ENCODE data around the gene CLCNKB.

The CLCNKB gene

DNA sequence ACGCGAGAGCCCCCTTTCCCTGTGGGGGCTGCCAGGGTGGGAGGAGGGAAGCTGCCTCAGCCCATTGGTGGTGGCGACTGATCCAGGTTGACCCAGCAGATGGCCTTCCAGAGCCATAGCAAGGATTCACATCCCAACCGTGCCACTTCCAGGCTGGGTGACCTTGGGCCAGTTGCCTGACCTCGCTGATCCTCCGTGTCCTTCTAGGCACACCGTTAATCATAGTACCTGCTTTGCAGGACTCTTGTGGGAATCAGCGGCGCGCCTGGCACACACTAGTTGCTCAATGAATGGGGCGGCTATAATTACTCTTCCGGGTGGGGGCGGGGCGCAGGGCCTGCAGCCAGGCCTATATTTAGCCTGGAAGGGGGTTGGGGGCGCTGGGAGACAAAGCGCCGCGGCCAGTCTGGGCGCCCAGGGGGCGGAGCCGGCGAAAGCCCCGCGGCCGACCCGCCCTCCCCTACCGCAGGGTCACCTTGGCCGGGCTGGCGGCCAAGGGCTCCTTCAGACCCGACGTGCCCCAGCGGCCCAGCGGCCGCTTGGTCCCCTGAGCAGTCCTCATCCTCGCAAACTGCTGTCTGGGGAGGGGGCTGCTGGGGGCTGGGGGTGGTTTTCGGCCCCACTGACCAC lies 30.9 kb upstream of the CLCNKB start:
- Histone ChIP-seq H3K4me3 (no peak overlapping the region), H3K9ac (ENCODE audit: insufficient read length) (no peak overlapping the region), H3K9me3 (ENCODE audit: low read depth, low read length) (no peaks in the 10 kb centered on the region), H3K27ac (no peak overlapping the region), H3K36me3 (ENCODE audit: insufficient read depth, low read length) (no peaks in the 10 kb centered on the region)
- TF ChIP-seq EZH2 (IDR thresholded peaks at IDR 0.05) (no peak), FOXP2 (optimal IDR thresholded peaks at IDR 0.05; ENCODE audit: control extremely low read depth, extremely low read length, insufficient read depth) (no peak), POLR2AphosphoS5 (IDR thresholded peaks at IDR 0.05; ENCODE audit: borderline replicate concordance, low read depth, low read length) (no peak)
- no peak for DNase-seq (ENCODE audit: low read depth, low spot score)

DNA sequence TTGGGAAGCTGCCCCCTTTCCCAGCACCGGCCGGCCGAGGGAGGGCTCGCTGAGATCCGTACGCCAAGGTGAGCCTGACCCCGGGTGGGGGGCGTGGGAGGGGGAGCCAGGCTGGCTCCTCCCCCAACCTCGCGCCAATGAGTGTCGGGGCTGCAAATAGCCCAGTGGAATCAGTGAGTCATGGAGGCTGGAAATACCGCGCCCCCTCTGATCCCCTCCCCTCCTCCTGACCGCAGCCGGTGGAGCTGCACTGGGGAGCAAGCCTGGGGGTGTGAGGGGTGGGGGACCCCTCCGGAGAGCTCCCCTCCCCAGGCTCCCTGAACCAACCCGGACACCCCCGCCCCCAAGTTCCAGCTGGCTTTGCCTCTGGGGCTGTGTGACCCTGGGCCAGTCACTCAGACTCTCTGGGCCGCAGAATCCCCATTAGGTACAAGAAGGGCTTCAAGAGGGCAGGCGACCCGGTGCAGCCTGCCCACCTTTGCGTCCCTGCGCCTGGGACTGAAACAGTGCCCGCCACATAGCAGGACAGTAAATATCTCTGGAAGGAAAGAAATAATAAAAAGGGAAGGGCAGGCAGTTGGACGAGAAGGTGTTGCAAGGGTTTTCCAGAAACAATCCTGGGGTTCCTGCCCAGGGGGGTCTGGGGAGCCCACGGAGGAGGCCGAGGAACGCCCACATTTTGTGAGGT lies 30.2 kb upstream of the CLCNKB start:
- DNase-seq (ENCODE audit: low read depth, low spot score), result no peak
- Histone ChIP-seq H3K9ac (ENCODE audit: insufficient read length) (no peak overlapping the region), H3K36me3 (ENCODE audit: insufficient read depth, low read length) (no peaks in the 10 kb centered on the region), H3K4me3 (no peak overlapping the region), H3K27ac (no peak overlapping the region), H3K9me3 (ENCODE audit: low read depth, low read length) (no peaks in the 10 kb centered on the region)
- TF ChIP-seq FOXP2 (optimal IDR thresholded peaks at IDR 0.05; ENCODE audit: control extremely low read depth, extremely low read length, insufficient read depth), result no peak
- TF ChIP-seq POLR2AphosphoS5 (IDR thresholded peaks at IDR 0.05; ENCODE audit: borderline replicate concordance, low read depth, low read length), result no peak
- no peak for TF ChIP-seq EZH2 (IDR thresholded peaks at IDR 0.05)

DNA sequence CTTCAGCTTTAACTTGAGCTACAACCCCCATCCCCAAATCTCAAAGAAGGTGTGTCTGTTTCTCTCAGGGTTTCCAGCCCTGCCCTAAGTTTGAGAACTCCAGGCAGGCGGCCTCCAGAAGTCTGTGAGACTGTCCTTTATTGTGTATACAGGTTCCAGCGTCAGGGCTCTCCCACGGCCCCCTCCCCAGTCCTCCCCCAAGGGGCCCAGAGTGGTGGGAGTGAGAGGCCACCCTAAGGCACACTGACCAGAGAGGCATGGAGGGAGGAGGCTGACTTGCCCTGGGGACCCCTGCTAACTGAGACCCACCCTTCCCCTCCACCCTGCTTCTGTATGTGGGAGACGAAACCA lies 29.7 kb upstream of the CLCNKB start:
- DNase-seq (ENCODE audit: low read depth, low spot score), result no peak
- H3K36me3 ChIP-seq (ENCODE audit: insufficient read depth, low read length), result no peaks in the 10 kb centered on the region
- no peaks in the 10 kb centered on the region for H3K9me3 ChIP-seq (ENCODE audit: low read depth, low read length)
- no peak overlapping the region for H3K4me3 ChIP-seq
- TF ChIP-seq FOXP2 (optimal IDR thresholded peaks at IDR 0.05; ENCODE audit: control extremely low read depth, extremely low read length, insufficient read depth) (no peak), EZH2 (IDR thresholded peaks at IDR 0.05) (no peak), POLR2AphosphoS5 (IDR thresholded peaks at IDR 0.05; ENCODE audit: borderline replicate concordance, low read depth, low read length) (no peak)
- no peak overlapping the region for H3K9ac ChIP-seq (ENCODE audit: insufficient read length)
- H3K27ac ChIP-seq, result no peak overlapping the region

DNA sequence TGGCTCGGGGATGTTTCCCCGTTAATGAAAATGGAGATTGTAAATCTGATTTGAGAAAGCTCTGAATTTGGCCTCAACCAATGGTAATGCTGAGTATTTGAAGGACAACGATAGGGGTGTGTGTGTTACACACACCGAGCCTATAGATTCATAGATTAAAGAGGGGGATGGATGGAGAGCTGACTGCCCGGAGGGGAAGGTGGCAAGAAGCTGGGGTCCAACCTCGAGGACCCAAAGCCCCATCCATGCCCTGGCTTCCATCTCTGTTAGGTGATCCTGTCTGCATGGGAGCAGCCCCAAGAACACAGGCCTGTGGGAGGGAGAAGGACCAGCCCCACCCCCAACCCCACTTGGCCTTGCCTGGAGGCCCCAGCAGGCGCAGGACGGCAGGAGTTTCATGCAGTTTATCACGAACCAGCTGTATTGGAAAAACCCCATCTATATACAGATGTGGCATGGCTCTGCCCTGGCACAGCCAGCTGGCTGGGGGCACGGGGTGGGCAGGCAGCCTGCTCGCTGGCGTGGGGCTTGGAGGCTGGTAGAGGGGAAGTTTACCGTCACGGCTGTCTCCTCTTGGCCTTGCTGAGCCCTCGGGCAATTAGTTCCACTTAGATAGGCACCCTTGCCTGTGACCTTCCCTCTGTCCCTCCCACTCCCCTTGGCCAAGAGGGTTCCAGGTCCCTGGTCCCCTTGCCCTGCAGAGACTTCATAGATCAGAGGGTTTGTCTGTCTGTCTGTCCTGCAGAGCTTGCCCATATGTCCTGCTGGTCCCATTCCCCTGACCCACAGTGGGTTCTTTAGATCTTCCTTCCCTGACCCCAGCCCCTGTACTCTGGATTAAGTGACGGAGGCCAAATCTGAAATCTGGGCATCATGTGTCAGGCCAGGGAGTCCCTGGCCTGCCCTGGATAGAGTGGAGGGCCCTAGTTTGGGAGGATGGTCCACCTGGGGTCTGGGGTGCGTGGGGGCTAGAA lies 28.8 kb upstream of the CLCNKB start:
- Histone ChIP-seq H3K9me3 (ENCODE audit: low read depth, low read length) (no peaks in the 10 kb centered on the region), H3K9ac (ENCODE audit: insufficient read length) (no peak overlapping the region), H3K4me3 (no peak overlapping the region), H3K27ac (no peak overlapping the region), H3K36me3 (ENCODE audit: insufficient read depth, low read length) (no peaks in the 10 kb centered on the region)
- TF ChIP-seq FOXP2 (optimal IDR thresholded peaks at IDR 0.05; ENCODE audit: control extremely low read depth, extremely low read length, insufficient read depth) (no peak), POLR2AphosphoS5 (IDR thresholded peaks at IDR 0.05; ENCODE audit: borderline replicate concordance, low read depth, low read length) (no peak), EZH2 (IDR thresholded peaks at IDR 0.05) (no peak)
- DNase-seq (ENCODE audit: low read depth, low spot score), result no peak

DNA sequence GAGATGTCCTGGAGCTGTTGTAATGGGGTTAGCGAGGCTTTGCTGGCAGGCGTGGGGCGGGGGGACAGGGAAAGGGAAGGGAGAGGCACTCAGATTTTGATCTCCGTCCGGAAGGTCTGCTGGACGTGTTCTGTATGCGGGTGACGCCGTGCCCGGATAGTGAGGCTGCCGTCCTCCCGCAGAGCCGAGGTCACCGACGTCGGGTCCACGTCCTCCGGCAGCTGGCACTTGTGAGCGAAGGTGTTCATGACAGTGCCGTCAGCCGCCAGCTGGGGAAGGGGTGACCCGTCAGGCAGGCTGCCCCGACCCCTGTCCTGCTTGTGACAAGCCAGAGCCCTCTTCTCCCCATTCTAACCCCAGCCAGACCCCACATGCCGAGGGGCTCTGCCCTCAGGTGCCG lies 28.1 kb upstream of the CLCNKB start:
- Histone ChIP-seq H3K4me3 (no peak overlapping the region), H3K9ac (ENCODE audit: insufficient read length) (no peak overlapping the region), H3K27ac (no peak overlapping the region), H3K36me3 (ENCODE audit: insufficient read depth, low read length) (no peaks in the 10 kb centered on the region), H3K9me3 (ENCODE audit: low read depth, low read length) (no peaks in the 10 kb centered on the region)
- TF ChIP-seq FOXP2 (optimal IDR thresholded peaks at IDR 0.05; ENCODE audit: control extremely low read depth, extremely low read length, insufficient read depth), result no peak
- TF ChIP-seq POLR2AphosphoS5 (IDR thresholded peaks at IDR 0.05; ENCODE audit: borderline replicate concordance, low read depth, low read length), result no peak
- TF ChIP-seq EZH2 (IDR thresholded peaks at IDR 0.05), result no peak
- DNase-seq (ENCODE audit: low read depth, low spot score), result no peak

DNA sequence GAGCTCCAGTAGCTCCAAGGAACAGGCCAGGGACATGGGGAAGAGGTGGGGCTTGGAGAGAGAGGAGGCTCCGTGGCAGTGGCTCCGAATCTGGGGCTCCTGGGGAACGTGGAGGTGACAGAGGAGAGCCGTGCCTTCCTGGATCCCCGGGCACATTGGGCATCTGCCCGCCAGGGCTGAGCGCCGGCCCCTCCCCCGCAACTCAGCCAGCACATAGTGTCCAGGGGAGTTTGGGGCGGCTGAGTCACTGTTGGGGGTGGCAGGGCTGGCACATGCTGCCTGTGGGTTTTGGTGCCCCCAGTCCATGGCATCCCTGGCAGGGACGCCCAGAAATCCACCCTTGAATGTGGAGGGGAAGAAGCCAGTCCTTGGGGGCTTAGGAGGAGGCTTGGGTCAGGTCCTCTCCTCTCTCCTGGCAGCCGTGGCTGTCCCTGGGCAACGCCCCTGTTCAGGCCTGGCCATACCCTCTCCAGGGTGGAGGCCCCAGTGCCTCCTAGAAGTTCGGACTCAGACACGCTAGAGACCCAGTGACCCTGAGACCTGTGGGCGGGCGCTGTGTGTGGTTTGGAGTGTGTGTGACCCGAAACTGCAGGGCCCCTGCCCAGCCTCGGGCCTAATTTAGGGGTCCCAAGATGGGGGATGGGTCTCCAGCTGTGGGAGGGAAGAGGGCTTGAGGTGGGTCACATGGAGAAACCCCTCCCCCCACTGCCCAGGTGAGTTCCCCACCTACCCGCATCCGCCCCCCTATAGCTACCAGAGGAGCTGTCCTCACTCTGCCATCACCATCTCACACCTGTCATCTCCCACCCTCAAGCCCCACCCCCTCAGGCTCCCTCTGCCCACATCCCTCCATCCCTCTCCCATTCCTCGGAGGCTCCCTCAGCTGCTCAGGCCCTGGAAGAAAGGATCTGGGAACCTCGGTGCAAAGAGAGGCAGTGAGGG lies 27.4 kb upstream of the CLCNKB start:
- TF ChIP-seq FOXP2 (optimal IDR thresholded peaks at IDR 0.05; ENCODE audit: control extremely low read depth, extremely low read length, insufficient read depth) (no peak), POLR2AphosphoS5 (IDR thresholded peaks at IDR 0.05; ENCODE audit: borderline replicate concordance, low read depth, low read length) (no peak), EZH2 (IDR thresholded peaks at IDR 0.05) (no peak)
- no peak for DNase-seq (ENCODE audit: low read depth, low spot score)
- H3K4me3 ChIP-seq, result no peak overlapping the region
- no peak overlapping the region for H3K27ac ChIP-seq
- no peak overlapping the region for H3K9ac ChIP-seq (ENCODE audit: insufficient read length)
- no peaks in the 10 kb centered on the region for H3K36me3 ChIP-seq (ENCODE audit: insufficient read depth, low read length)
- H3K9me3 ChIP-seq (ENCODE audit: low read depth, low read length), result no peaks in the 10 kb centered on the region

DNA sequence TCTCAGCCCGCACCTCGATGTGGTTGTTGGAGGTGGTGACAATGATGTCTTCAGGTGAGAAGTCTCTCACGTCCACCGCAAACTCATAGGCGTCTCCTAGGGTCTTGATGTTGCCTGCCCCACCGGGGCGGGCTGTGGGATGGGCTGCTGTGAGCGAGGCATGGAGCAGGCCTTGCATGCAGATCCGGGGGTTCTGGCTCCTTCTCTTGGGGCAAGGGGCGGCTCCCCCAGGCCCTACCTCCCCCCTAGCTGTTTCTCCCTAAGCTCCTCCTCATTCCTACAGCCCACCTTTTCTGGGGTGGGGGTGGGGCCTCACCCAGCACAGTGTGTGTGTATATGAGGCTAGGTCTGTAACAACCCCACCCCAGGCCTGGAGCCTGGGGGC lies 26.5 kb upstream of the CLCNKB start:
- no peak overlapping the region for H3K4me3 ChIP-seq
- no peak for DNase-seq (ENCODE audit: low read depth, low spot score)
- no peaks in the 10 kb centered on the region for H3K36me3 ChIP-seq (ENCODE audit: insufficient read depth, low read length)
- H3K27ac ChIP-seq, result no peak overlapping the region
- TF ChIP-seq POLR2AphosphoS5 (IDR thresholded peaks at IDR 0.05; ENCODE audit: borderline replicate concordance, low read depth, low read length) (no peak), FOXP2 (optimal IDR thresholded peaks at IDR 0.05; ENCODE audit: control extremely low read depth, extremely low read length, insufficient read depth) (no peak), EZH2 (IDR thresholded peaks at IDR 0.05) (no peak)
- H3K9ac ChIP-seq (ENCODE audit: insufficient read length), result no peak overlapping the region
- no peaks in the 10 kb centered on the region for H3K9me3 ChIP-seq (ENCODE audit: low read depth, low read length)

Data from SK-N-MC (cell line).